ENCODE results near the gene SNRPA1.

The SNRPA1 gene

DNA sequence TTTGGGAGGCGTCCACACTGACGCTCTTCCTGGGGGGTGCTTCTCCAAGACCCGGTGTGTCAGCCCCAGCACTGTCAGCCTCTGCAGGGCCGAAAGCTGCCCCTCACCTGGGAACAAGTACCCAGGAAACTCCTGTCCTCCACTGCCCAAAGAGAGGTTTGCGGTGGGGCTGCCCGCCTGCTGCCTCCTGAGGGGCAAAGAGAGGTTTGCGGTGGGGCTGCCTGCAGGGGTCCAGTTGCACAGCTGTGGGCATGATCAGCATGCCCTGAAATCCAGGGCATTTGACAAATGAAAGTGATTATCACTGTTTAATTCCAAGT lies 15.1 kb upstream of the SNRPA1 start:
- TF ChIP-seq, protein P1, sequence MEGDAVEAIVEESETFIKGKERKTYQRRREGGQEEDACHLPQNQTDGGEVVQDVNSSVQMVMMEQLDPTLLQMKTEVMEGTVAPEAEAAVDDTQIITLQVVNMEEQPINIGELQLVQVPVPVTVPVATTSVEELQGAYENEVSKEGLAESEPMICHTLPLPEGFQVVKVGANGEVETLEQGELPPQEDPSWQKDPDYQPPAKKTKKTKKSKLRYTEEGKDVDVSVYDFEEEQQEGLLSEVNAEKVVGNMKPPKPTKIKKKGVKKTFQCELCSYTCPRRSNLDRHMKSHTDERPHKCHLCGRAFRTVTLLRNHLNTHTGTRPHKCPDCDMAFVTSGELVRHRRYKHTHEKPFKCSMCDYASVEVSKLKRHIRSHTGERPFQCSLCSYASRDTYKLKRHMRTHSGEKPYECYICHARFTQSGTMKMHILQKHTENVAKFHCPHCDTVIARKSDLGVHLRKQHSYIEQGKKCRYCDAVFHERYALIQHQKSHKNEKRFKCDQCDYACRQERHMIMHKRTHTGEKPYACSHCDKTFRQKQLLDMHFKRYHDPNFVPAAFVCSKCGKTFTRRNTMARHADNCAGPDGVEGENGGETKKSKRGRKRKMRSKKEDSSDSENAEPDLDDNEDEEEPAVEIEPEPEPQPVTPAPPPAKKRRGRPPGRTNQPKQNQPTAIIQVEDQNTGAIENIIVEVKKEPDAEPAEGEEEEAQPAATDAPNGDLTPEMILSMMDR (IDR thresholded peaks at IDR 0.05; ENCODE audit: low read depth, low read length): no peak
- Histone ChIP-seq H3K27me3 (ENCODE audit: insufficient read depth, low read depth, severe bottlenecking) (no peaks in the 10 kb centered on the region), H3K4me3 (ENCODE audit: low read depth, low read length) (no peak overlapping the region), H3K27ac (no peak overlapping the region), H3K36me3 (no peaks in the 10 kb centered on the region), H3K9me3 (ENCODE audit: severe bottlenecking) (no peaks in the 10 kb centered on the region)
- no peak for DNase-seq

GRCh38 chr15:101309436-101310160 lies 14.6 kb upstream of the SNRPA1 start:
- TF ChIP-seq, protein P1 (IDR thresholded peaks at IDR 0.05; ENCODE audit: low read depth, low read length): no peak
- H3K27ac ChIP-seq: no peak overlapping the region

GRCh38 chr15:101308604-101309435 lies 13.8 kb upstream of the SNRPA1 start:
- Histone ChIP-seq H3K27ac (no peak overlapping the region), H3K9me3 (ENCODE audit: severe bottlenecking) (no peaks in the 10 kb centered on the region), H3K36me3 (no peaks in the 10 kb centered on the region), H3K27me3 (ENCODE audit: insufficient read depth, low read depth, severe bottlenecking) (no peaks in the 10 kb centered on the region), H3K4me3 (ENCODE audit: low read depth, low read length) (no peak overlapping the region)
- TF ChIP-seq, protein P1 (IDR thresholded peaks at IDR 0.05; ENCODE audit: low read depth, low read length): no peak
- no peak for DNase-seq

More at GRCh38 chr15:101309436-101310160, 14.6 kb upstream of the SNRPA1 start:
- no peaks in the 10 kb centered on the region for H3K27me3 ChIP-seq (ENCODE audit: insufficient read depth, low read depth, severe bottlenecking)
- H3K36me3 ChIP-seq: no peaks in the 10 kb centered on the region
- no peak for DNase-seq
- no peak overlapping the region for H3K4me3 ChIP-seq (ENCODE audit: low read depth, low read length)
- no peaks in the 10 kb centered on the region for H3K9me3 ChIP-seq (ENCODE audit: severe bottlenecking)

GRCh38 chr15:101307897-101308603 lies 13.0 kb upstream of the SNRPA1 start:
- no peaks in the 10 kb centered on the region for H3K36me3 ChIP-seq
- no peaks in the 10 kb centered on the region for H3K9me3 ChIP-seq (ENCODE audit: severe bottlenecking)
- H3K27ac ChIP-seq: no peak overlapping the region
- DNase-seq: no peak
- TF ChIP-seq, protein P1 (IDR thresholded peaks at IDR 0.05; ENCODE audit: low read depth, low read length): no peak
- no peaks in the 10 kb centered on the region for H3K27me3 ChIP-seq (ENCODE audit: insufficient read depth, low read depth, severe bottlenecking)
- H3K4me3 ChIP-seq (ENCODE audit: low read depth, low read length): no peak overlapping the region

DNA sequence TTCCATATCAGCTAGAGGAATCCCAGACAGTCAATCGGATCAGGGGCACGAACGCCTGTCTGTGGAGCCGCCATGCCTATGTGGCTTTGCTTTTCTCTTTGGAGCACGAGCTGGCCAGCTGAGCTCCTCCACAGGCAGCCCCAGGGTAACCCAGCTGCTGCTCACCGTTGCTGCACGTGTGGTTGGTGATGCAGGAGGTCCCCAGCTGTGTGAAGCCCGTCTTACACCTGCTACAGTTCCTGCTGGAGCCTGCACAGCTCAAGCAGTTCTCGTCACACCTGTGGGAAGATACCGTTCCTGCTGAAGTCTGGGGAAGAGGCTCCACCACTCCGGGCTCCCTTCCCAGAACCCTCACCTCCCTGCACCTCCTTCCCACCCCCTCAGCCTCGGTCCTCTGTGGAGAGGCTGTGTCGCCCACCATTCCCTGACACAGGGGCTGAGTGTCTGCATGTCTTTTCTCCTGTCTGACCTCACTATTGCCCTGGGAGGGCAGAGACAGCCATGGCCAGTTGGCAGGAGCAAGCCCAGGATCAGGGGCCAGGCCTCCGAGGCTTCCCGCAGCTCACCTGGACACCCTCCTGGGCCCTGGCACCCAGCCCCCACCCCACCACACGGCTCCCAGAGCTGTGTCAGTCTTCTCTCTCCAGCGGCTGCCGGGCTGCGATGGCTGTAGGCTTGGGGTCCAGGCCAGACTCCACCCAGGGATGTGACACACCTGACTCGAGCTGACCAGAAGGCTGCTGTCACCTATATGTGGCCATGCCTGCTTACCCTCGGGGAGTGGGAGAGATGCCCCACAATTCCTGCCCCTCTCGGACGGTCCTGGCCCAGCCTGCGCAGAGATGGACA lies 12.2 kb upstream of the SNRPA1 start:
- Histone ChIP-seq H3K4me3 (ENCODE audit: low read depth, low read length) (no peak overlapping the region), H3K9me3 (ENCODE audit: severe bottlenecking) (no peaks in the 10 kb centered on the region), H3K27ac (no peak overlapping the region), H3K27me3 (ENCODE audit: insufficient read depth, low read depth, severe bottlenecking) (no peaks in the 10 kb centered on the region), H3K36me3 (no peaks in the 10 kb centered on the region)
- no peak for DNase-seq
- TF ChIP-seq, protein P1 (IDR thresholded peaks at IDR 0.05; ENCODE audit: low read depth, low read length): no peak
